Activated CD4-positive, alpha-beta T cell treated with anti-CD3 and anti-CD28 coated beads, Interleukin-2, amount 10 ng/mL, durations not matched to agents 7 days and 5 days (primary cell): ENCODE measurements around the gene HCN3. TPM values are rescaled to one million over a fixed set of nuclear protein-coding genes. Genes with fewer than 3 reads are reported as not detected.

Experiments
- CTCF ChIA-PET: fragments of 350-600 bp; sonication (Branson Sonifier 250); formaldehyde crosslinking; loops from one replicate; lab custom pipeline; 2021; ENCODE audit warnings: antibody characterized with exemption; lab: Charles Lee
- POLR2A ChIA-PET: fragments of 350-600 bp; sonication (Branson Sonifier 250); formaldehyde crosslinking; loops from one replicate; lab custom pipeline; 2021; ENCODE audit warnings: antibody characterized with exemption; lab: Charles Lee
- DNase-seq: peaks from one replicate; pipeline ENCODE4 v3.0.0-alpha.2; 2020
- H3K27ac Mint-ChIP-seq: one replicate; pipeline ENCODE4 v1.8.0; 2021; ENCODE audit warnings: mild to moderate bottlenecking, moderate library complexity, mixed read lengths
- H3K27me3 Mint-ChIP-seq: one replicate; pipeline ENCODE4 v1.8.0; 2021; ENCODE audit warnings: mixed read lengths
- H3K36me3 Mint-ChIP-seq: one replicate; pipeline ENCODE4 v1.8.0; 2021; ENCODE audit warnings: low read depth, mixed read lengths
- H3K4me1 Mint-ChIP-seq: one replicate; pipeline ENCODE4 v1.8.0; 2021; ENCODE audit warnings: mixed read lengths
- H3K4me3 Mint-ChIP-seq: one replicate; pipeline ENCODE4 v1.8.0; 2021; ENCODE audit warnings: mild to moderate bottlenecking, moderate library complexity, mixed read lengths
- H3K9me3 Mint-ChIP-seq: one replicate; pipeline ENCODE4 v1.8.0; 2021; ENCODE audit warnings: mixed read lengths
- total RNA-seq, 2 experiments: library from RNA; stranded (reverse); gene quantifications; one replicate each; pipeline ENCODE4 v1.2.3, GENCODE V29; 2021

Gene HCN3
- total RNA-seq, 2 experiments from 2014 or later, result 2.5 to 3.4 TPM

DNA sequence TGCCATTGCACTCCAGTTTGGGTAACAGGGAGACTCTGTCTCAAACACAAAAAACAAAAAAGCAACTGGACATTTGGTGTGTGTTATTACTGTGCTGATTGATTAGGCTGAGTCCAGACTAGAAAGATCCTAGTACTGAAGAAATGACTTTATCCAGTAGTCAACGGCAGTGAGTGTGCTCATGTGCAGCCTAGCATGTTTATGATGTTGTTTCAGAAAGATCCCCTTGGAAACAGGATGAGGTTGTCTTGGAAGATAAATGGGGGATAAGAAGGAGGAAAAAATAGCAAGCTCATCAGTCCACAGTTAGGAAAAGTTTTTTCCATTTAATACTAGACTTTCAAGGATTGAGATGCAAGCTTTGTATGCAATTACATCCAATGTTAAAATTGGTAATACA lies 57.7 kb downstream of the HCN3 start:
- peaks cover 45% of the 10 kb centered on the region for H3K36me3 Mint-ChIP-seq
- peaks cover 3% of the 10 kb centered on the region for H3K4me1 Mint-ChIP-seq
- no peak for DNase-seq
- CTCF ChIA-PET, result interaction anchor here (0.7 to 2.1 kb wide), 2 partner anchors 8 to 11 kb away, joined by 6 to 7 read pairs; no protein-coding TSS in a partner anchor
- H3K27me3 Mint-ChIP-seq, result no peaks in the 10 kb centered on the region
- H3K9me3 Mint-ChIP-seq, result no peaks in the 10 kb centered on the region
- H3K27ac Mint-ChIP-seq, result no peak overlapping the region
- POLR2A ChIA-PET, result no interaction called here
- no peak overlapping the region for H3K4me3 Mint-ChIP-seq

Other genes starting within 250 kb of the HCN3 start
- gene DCST2, start 243.7 kb upstream of the HCN3 start, total RNA-seq, result under 1 TPM; 0.50 to 0.73 TPM
- gene DCST1, start 243.6 kb upstream of the HCN3 start, total RNA-seq, result not detected
- gene ADAM15, start 226.1 kb upstream of the HCN3 start, total RNA-seq, result 10 to 100 TPM; 40.2 to 45.0 TPM
- 1 to 10 TPM; 8.2 to 8.3 TPM for gene EFNA4, start 213.7 kb upstream of the HCN3 start, total RNA-seq
- 1 to 10 TPM; 2.3 to 2.7 TPM for gene EFNA3, start 198.6 kb upstream of the HCN3 start, total RNA-seq
- under 1 TPM in 1 of 2 experiments, not detected in 1; 0.15 TPM for gene EFNA1, start 149.6 kb upstream of the HCN3 start, total RNA-seq
- 10 to 100 TPM; 37.2 to 42.3 TPM for gene SLC50A1, start 141.6 kb upstream of the HCN3 start, total RNA-seq
- 10 to 100 TPM; 50.1 to 58.9 TPM for gene DPM3, start 136.9 kb upstream of the HCN3 start, total RNA-seq
- 100 to 1,000 TPM; 183 to 308 TPM for gene KRTCAP2, start 104.2 kb upstream of the HCN3 start, total RNA-seq
- gene TRIM46, start 103.6 kb upstream of the HCN3 start, total RNA-seq, result 10 to 100 TPM; 14.2 to 15.5 TPM
- gene THBS3, start 69.6 kb upstream of the HCN3 start, total RNA-seq, result 10 to 100 TPM; 21.2 to 23.6 TPM
- gene MTX1, start 68.8 kb upstream of the HCN3 start, total RNA-seq, result 10 to 100 TPM; 32.8 to 37.3 TPM
- 10 to 100 TPM; 22.8 to 22.9 TPM for gene ENTREP3, start 22.0 kb upstream of the HCN3 start, total RNA-seq
- gene SCAMP3, start 15.1 kb upstream of the HCN3 start, total RNA-seq, result 10 to 100 TPM; 88.7 to 96.4 TPM
- gene CLK2, start 4.0 kb upstream of the HCN3 start, total RNA-seq, result 100 to 1,000 TPM in 1 of 2 experiments, 10 to 100 TPM in 1; 100.0 to 104 TPM
- not detected for gene PKLR, start 24.0 kb downstream of the HCN3 start, total RNA-seq
- 100 to 1,000 TPM; 209 to 229 TPM for gene FDPS, start 31.4 kb downstream of the HCN3 start, total RNA-seq
- gene RUSC1, start 43.4 kb downstream of the HCN3 start, total RNA-seq, result 10 to 100 TPM; 30.2 to 31.6 TPM